HG02885 (cell line): ENCODE data around the gene P4HA1.
"Not testable (repeated sequence)": the region's sequence is repeated elsewhere in the genome, so short reads cannot be mapped to it uniquely, and the experiment has no call there.

Experiments
- ATAC-seq: cut with Tn5 transposase; IDR thresholded peaks from one replicate; pipeline ENCODE4 v1.9.1; 2021; ENCODE audit warnings: mild to moderate bottlenecking; ENCODE audit not compliant: unreplicated experiment, poor library complexity

The P4HA1 gene

GRCh38 chr10:72984618-72985017 lies 112.0 kb downstream of the P4HA1 start:
- not testable (repeated sequence) for ATAC-seq

DNA sequence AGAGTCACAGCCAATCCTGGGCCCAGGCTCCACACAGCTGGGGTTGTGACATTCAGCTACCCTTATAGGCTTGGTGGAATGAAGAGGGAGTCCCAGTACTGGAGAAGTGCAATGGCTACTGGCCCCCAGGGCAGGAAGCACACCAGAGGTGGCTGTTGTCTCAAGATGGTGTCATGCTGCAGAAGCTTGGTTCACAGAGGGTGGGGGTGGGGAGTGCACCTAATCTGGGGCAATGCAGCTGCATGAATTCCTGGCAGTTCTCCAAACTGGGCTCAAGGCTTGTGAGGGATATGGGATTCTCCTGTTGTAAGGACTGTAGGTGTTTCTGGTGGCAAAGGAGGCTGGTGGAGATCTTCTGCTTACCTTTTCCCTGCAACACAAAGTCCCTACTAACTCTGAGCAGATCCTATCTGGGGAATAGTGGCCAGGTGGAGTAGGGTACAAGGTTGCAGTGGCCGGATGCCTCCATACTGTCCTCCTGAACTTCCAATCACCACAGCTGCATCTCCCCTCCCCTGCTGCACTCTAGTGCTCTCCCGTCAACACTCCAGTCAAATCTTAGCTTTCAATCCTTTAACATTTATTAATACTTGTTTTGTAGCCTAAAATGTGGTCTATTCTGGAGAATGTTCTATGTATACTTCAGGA lies 114.7 kb downstream of the P4HA1 start:
- no peak for ATAC-seq

GRCh38 chr10:72981028-72981881 lies 115.4 kb downstream of the P4HA1 start:
- no peak for ATAC-seq

- ATAC-seq, result no peak
Measured at GRCh38 chr10:72980348-72980747, 116.3 kb downstream of the P4HA1 start.

DNA sequence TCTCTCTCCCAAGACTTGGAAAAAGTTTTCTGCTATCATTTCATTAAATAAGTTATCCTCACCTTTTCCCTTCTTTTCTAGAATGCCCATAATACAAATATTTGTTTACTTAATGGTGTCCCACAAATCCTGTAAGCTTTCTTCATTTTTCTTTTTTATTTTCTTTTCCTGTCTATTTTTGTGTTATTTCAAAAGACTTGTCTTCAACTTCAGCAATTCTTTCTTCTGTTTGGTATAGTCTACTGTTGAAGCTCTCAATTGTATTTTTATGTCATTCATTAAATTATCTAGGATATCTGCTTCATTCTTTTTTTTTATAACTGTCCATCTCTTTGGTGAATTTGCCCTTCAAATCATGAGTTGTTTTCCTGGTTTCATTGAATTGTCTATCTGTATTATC lies 117.0 kb downstream of the P4HA1 start:
- no peak for ATAC-seq

DNA sequence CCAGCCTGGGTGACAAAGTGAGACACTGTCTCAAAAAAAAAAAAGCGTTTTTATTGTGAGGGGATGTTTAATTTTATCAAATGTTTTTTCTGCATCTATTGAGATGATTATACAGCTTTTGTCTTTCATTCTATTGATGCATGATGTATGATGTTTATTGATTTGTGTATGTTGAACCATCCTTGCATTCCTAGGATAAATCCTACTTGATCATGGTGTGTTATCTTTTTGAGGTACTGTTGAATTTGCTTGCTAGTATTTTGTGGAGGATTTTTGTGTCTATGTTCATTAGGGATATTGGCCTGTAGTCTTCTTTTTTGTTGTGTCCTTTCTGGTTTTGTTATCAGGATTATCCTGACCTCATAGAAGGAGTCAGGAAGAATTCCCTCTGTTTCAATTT lies 119.8 kb downstream of the P4HA1 start:
- ATAC-seq, result no peak
